ENCODE measurements around the gene MICALL2. TPM values are rescaled to one million over a fixed set of nuclear protein-coding genes. Genes with fewer than 3 reads are reported as not detected.

Gene MICALL2
- total RNA-seq, 1 donor from 2014 or later, result 14.2 TPM

DNA sequence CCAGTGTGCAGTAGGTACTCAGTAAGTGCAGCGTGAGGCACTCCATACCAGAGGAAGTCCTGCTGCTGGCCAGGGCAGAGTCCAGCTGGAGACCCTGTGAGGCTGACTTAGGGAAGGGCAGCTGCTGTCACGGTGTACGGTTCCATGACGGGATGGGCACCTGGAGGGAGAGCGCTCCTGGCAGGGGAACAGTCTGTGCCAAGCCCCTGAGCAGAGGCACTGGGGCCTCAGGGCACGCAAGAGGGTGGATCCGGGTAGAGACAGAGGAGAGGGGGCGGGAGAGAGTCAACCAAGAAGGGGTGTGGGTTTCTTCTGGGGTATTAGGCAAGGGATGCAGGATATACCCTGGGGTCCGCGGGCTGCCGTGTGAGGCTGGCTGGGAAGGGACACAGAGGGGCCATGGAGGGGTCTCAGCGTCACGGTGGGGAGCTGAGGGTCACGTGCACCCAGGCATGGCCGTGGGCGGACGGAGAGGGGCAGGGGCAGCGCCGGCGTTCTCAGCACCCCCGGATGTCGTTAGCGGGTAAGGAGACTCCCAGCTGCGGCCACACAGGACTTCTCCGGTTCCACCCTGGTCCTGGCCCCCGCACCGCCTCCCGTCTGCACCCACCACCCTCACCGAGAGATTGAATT is 70.5 kb downstream of the MICALL2 start:
- Histone ChIP-seq H3K4me3 (ENCODE audit: low read depth, low read length) (no peak overlapping the region), H3K36me3 (ENCODE audit: control insufficient read depth, insufficient read depth, low read length) (no peaks in the 10 kb centered on the region), H3K27me3 (ENCODE audit: control insufficient read depth, insufficient read depth, low read length) (peaks cover 5% of the 10 kb centered on the region)
- no peak for TF ChIP-seq CTCF (IDR thresholded peaks at IDR 0.05; ENCODE audit: insufficient read depth, low read length, severe bottlenecking)
- FAIRE-seq (no peak), DNase-seq (ENCODE audit: low read depth) (no peak)

DNA sequence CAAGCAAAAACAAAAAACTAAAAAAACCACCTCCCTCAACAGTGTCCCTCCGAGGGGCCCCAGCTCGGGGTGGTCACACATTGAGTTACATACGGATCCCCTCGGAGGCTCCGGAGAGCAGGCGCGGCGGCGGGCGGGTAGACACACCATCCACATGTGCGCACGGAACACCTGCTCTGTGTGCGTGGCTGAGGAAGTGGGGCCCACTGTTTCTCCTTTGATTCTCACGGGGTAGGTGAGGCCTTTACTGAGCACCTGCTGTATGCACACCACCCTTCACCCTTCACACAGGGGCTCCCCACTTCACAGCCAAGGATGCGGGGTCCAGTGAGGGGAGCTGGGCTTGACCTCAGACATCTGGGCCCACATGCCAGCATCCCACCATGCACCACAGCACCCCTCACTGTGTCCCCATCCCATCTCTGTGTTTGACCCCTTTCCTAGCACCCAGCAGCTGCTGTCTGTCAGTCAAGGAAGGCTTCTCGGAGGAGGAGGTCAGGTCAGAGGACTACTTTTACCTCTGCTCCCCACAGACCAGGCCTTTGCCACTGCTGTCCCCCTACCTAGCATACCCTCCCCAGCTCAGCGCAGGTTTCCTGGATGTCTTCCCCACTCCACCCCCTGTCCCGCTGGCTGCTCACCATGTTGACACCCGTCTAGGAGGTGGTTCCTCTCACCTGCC is 71.1 kb downstream of the MICALL2 start:
- FAIRE-seq, result peak; percentile 92
- H3K36me3 ChIP-seq (ENCODE audit: control insufficient read depth, insufficient read depth, low read length), result no peaks in the 10 kb centered on the region
- TF ChIP-seq CTCF (IDR thresholded peaks at IDR 0.05; ENCODE audit: insufficient read depth, low read length, severe bottlenecking), result no peak
- H3K4me3 ChIP-seq (ENCODE audit: low read depth, low read length), result no peak overlapping the region
- H3K27me3 ChIP-seq (ENCODE audit: control insufficient read depth, insufficient read depth, low read length), result peaks cover 5% of the 10 kb centered on the region
- DNase-seq (ENCODE audit: low read depth), result no peak

DNA sequence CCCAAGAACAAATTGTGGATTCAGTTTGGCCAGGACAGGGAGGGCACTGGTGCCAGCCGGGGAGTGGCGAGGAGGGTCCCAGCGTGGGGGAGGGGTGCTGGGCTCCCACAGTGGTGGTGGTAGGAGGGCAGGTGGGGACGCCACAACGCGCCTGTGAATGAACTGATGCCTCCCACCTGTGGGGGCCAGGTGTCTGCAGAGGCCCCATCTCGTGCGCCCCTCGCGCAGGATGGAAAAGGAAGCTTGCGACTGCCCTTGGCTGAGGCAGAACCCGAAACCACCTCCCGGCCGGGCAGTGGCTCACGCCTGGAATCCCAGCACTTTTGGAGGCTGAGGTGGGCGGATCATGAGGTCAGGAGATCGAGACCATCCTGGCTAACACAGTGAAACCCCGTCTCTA is 72.0 kb downstream of the MICALL2 start:
- no peak for DNase-seq (ENCODE audit: low read depth)
- H3K4me3 ChIP-seq (ENCODE audit: low read depth, low read length), result no peak overlapping the region
- no peak for FAIRE-seq
- no peak for TF ChIP-seq CTCF (IDR thresholded peaks at IDR 0.05; ENCODE audit: insufficient read depth, low read length, severe bottlenecking)
- peaks cover 5% of the 10 kb centered on the region for H3K27me3 ChIP-seq (ENCODE audit: control insufficient read depth, insufficient read depth, low read length)
- no peaks in the 10 kb centered on the region for H3K36me3 ChIP-seq (ENCODE audit: control insufficient read depth, insufficient read depth, low read length)

DNA sequence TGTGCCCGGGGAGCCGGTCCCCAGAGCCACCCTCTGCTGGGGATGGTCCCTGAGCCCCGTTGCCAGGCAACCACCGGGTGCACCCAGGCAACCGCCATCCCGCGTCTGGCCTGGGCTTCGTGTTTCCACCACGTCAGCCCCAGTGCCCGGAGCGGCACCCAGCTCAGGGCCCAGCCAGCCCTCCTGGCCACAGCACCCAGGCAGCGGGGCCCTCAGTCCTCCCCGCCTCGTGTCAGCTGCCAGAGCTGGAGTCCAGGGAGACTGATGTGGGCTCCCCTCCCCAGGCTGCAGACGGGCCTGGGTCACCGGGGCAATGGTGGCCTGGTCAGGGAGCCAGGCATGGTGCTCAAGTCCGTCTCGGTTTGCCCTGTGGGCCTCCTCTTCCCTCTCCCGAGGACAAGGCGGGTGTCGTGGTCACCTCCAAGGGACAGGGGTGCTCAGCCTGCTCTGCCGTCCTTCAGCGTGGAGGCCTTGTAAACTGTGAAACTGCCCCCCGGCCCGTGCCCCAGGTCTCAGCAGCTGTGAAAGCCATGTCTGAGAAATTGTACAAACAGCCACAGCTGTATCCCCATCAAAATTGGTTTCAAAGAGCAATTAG is 72.5 kb downstream of the MICALL2 start:
- FAIRE-seq (no peak), DNase-seq (ENCODE audit: low read depth) (no peak)
- Histone ChIP-seq H3K27me3 (ENCODE audit: control insufficient read depth, insufficient read depth, low read length) (peaks cover 6% of the 10 kb centered on the region), H3K36me3 (ENCODE audit: control insufficient read depth, insufficient read depth, low read length) (no peaks in the 10 kb centered on the region), H3K4me3 (ENCODE audit: low read depth, low read length) (no peak overlapping the region)
- no peak for TF ChIP-seq CTCF (IDR thresholded peaks at IDR 0.05; ENCODE audit: insufficient read depth, low read length, severe bottlenecking)

- Histone ChIP-seq H3K27me3 (ENCODE audit: control insufficient read depth, insufficient read depth, low read length) (peaks cover 7% of the 10 kb centered on the region), H3K4me3 (ENCODE audit: low read depth, low read length) (no peak overlapping the region), H3K36me3 (ENCODE audit: control insufficient read depth, insufficient read depth, low read length) (no peaks in the 10 kb centered on the region)
- DNase-seq (ENCODE audit: low read depth) (no peak), FAIRE-seq (no peak)
- no peak for TF ChIP-seq CTCF (IDR thresholded peaks at IDR 0.05; ENCODE audit: insufficient read depth, low read length, severe bottlenecking)
Measured at GRCh38 chr7:1385809-1386622, 73.3 kb downstream of the MICALL2 start.

Measured in bronchial epithelial cell (primary cell).